ENCODE data around the gene PDE4D. TPM values are rescaled to one million over a fixed set of nuclear protein-coding genes. Genes with fewer than 3 reads are reported as not detected.

Gene PDE4D
- total and polyA plus RNA-seq, 2 donors (not counting 1 experiment from before 2014, with no cell fraction given), result 14.9 to 171 TPM

GRCh38 chr5:59254055-59254687, 639.4 kb downstream of the PDE4D start:
- H3K79me2 ChIP-seq (ENCODE audit: control insufficient read depth, insufficient read depth, low read length), result no peaks in the 10 kb centered on the region
- H3K27ac ChIP-seq (ENCODE audit: low read length in 2 of 2), result no peak overlapping the region
- no peak for DNase-seq
- H3K4me3 Mint-ChIP-seq, result no peak overlapping the region
- no peak for ATAC-seq (ENCODE audit: low read depth)
- no peak overlapping the region for H3K4me2 ChIP-seq (replicated peaks; ENCODE audit: low read depth, low read length, poor library complexity, severe bottlenecking)
- no peaks in the 10 kb centered on the region for H3K9me3 ChIP-seq (ENCODE audit: control extremely low read depth in 1 of 3, control insufficient read depth in 2 of 3, insufficient read depth in 1 of 3, low read length in 2 of 3)
- H3K4me1 ChIP-seq (ENCODE audit: control insufficient read depth in 2 of 2, insufficient read depth in 2 of 2, low read length in 2 of 2), result no peaks in the 10 kb centered on the region
- peaks cover 10% of the 10 kb centered on the region for H3K9me3 Mint-ChIP-seq (ENCODE audit: insufficient read depth)
- no peaks in the 10 kb centered on the region for H3K27me3 ChIP-seq (replicated peaks in 1 of 4; ENCODE audit: control extremely low read depth in 1 of 4, control insufficient read depth in 3 of 4, insufficient read depth in 4 of 4, low read length in 3 of 4)
- no peaks in the 10 kb centered on the region for H3K27me3 Mint-ChIP-seq
- 100% methylated on average over 1 of the region's 2 CpGs for WGBS (ENCODE audit: insufficient coverage)
- no peak overlapping the region for H3K9ac ChIP-seq (ENCODE audit: low read length)
- H2AFZ ChIP-seq (ENCODE audit: insufficient read depth, low read depth, low read length, poor library complexity, severe bottlenecking), result no peak overlapping the region
- H3K27ac Mint-ChIP-seq, result no peak overlapping the region
- TF ChIP-seq EZH2 (IDR thresholded peaks at IDR 0.05; ENCODE audit: borderline replicate concordance, insufficient read depth, low read depth, low read length, poor library complexity, severe bottlenecking), result no peak
- no peak for TF ChIP-seq CTCF (IDR thresholded peaks at IDR 0.05)
- intact Hi-C loops (cut with micrococcal nuclease), result no loop called here
- H3K36me3 ChIP-seq (replicated peaks in 1 of 2; ENCODE audit: control extremely low read depth in 1 of 2, control insufficient read depth in 1 of 2, extremely low read depth in 1 of 2, insufficient read depth in 2 of 2, low read length in 1 of 2), result no peaks in the 10 kb centered on the region
- no peaks in the 10 kb centered on the region for H4K20me1 ChIP-seq (ENCODE audit: control insufficient read depth, insufficient read depth, low read length, poor library complexity, severe bottlenecking)
- H3K4me1 Mint-ChIP-seq, result peaks cover 1% of the 10 kb centered on the region
- POLR2A ChIA-PET, result no interaction called here
- no peak overlapping the region for H3K4me3 ChIP-seq (ENCODE audit: control extremely low read depth in 1 of 5, extremely low read depth in 1 of 5, insufficient read depth in 1 of 5, low read depth in 2 of 5, low read length in 4 of 5)
- CTCF ChIA-PET, result no interaction called here

- H2AFZ ChIP-seq (ENCODE audit: insufficient read depth, low read depth, low read length, poor library complexity, severe bottlenecking), result no peak overlapping the region
- peaks cover 10% of the 10 kb centered on the region for H3K9me3 Mint-ChIP-seq (ENCODE audit: insufficient read depth)
- peaks cover 1% of the 10 kb centered on the region for H3K4me1 Mint-ChIP-seq
- H3K27me3 ChIP-seq (replicated peaks in 1 of 4; ENCODE audit: control extremely low read depth in 1 of 4, control insufficient read depth in 3 of 4, insufficient read depth in 4 of 4, low read length in 3 of 4), result no peaks in the 10 kb centered on the region
- H3K9me3 ChIP-seq (ENCODE audit: control extremely low read depth in 1 of 3, control insufficient read depth in 2 of 3, insufficient read depth in 1 of 3, low read length in 2 of 3), result no peaks in the 10 kb centered on the region
- H3K4me2 ChIP-seq (replicated peaks; ENCODE audit: low read depth, low read length, poor library complexity, severe bottlenecking), result no peak overlapping the region
- ATAC-seq (ENCODE audit: low read depth), result no peak
- no CpG with 5 or more reads among the region's 1 CpG for WGBS (ENCODE audit: insufficient coverage)
- no peak overlapping the region for H3K27ac ChIP-seq (ENCODE audit: low read length in 2 of 2)
- H3K9ac ChIP-seq (ENCODE audit: low read length), result no peak overlapping the region
- intact Hi-C loops (cut with micrococcal nuclease), result no loop called here
- no peak for DNase-seq
- TF ChIP-seq EZH2 (IDR thresholded peaks at IDR 0.05; ENCODE audit: borderline replicate concordance, insufficient read depth, low read depth, low read length, poor library complexity, severe bottlenecking) (no peak), CTCF (IDR thresholded peaks at IDR 0.05) (no peak)
- H3K27ac Mint-ChIP-seq, result no peak overlapping the region
- H4K20me1 ChIP-seq (ENCODE audit: control insufficient read depth, insufficient read depth, low read length, poor library complexity, severe bottlenecking), result no peaks in the 10 kb centered on the region
- no peak overlapping the region for H3K4me3 Mint-ChIP-seq
- no peaks in the 10 kb centered on the region for H3K36me3 ChIP-seq (replicated peaks in 1 of 2; ENCODE audit: control extremely low read depth in 1 of 2, control insufficient read depth in 1 of 2, extremely low read depth in 1 of 2, insufficient read depth in 2 of 2, low read length in 1 of 2)
- H3K4me1 ChIP-seq (ENCODE audit: control insufficient read depth in 2 of 2, insufficient read depth in 2 of 2, low read length in 2 of 2), result no peaks in the 10 kb centered on the region
- no peaks in the 10 kb centered on the region for H3K79me2 ChIP-seq (ENCODE audit: control insufficient read depth, insufficient read depth, low read length)
- H3K27me3 Mint-ChIP-seq, result no peaks in the 10 kb centered on the region
- H3K4me3 ChIP-seq (ENCODE audit: control extremely low read depth in 1 of 5, extremely low read depth in 1 of 5, insufficient read depth in 1 of 5, low read depth in 2 of 5, low read length in 4 of 5), result no peak overlapping the region
- ChIA-PET POLR2A (no interaction called here), CTCF (no interaction called here)
Observed at GRCh38 chr5:59253625-59254024, 639.9 kb downstream of the PDE4D start.
